IMR-90 (cell line): Measurements from ENCODE around the gene KRTAP20-3. TPM values are rescaled to one million over a fixed set of nuclear protein-coding genes. Genes with fewer than 3 reads are reported as not detected.

Source experiments
- ATAC-seq: fragments of 200-7000 bp; cut with Tn5 transposase; 2 replicates; pipeline ENCODE4 v1.9.1; 2020; ENCODE audit warnings: low read depth, mild to moderate bottlenecking, moderate library complexity
- BruUV-seq: library from RNA; stranded (reverse); fragments of 400-500 nt; replicated peaks from 2 replicates; lab custom pipeline; 2021; lab: Mats Ljungman, UMichigan
- CTCF ChIA-PET: fragments of 300-600 bp; formaldehyde crosslinking; extraction: SDS; loops from one replicate; lab custom pipeline; 2021; ENCODE audit warnings: antibody characterized with exemption; lab: Yijun Ruan, JAX
- POLR2A ChIA-PET: fragments of 300-600 bp; sonication (Branson Sonifier 250); formaldehyde crosslinking; loops from one replicate; lab custom pipeline; 2022; ENCODE audit warnings: antibody characterized with exemption; ENCODE audit not compliant: unreplicated experiment; lab: Charles Lee
- DNase-seq: peaks from one replicate; pipeline ENCODE4 v3.0.0; 2013
- H2AFZ ChIP-seq: replicated peaks from 2 replicates; pipeline ENCODE3; 2013; ENCODE audit warnings: low read length, mild to moderate bottlenecking; ENCODE audit not compliant: poor library complexity
- H2AK5ac ChIP-seq: 2 replicates; pipeline ENCODE4 v1.6.1; 2013; ENCODE audit warnings: low read depth, low read length, inconsistent platforms
- H2AK9ac ChIP-seq: replicated peaks from 2 replicates; pipeline ENCODE3; 2013; ENCODE audit warnings: mild to moderate bottlenecking, low read depth, low read length, moderate library complexity; ENCODE audit not compliant: poor library complexity
- H2BK120ac ChIP-seq: 2 replicates; pipeline ENCODE4 v1.6.1; 2013; ENCODE audit warnings: low read depth, low read length, inconsistent platforms
- H2BK15ac ChIP-seq: 3 replicates; pipeline ENCODE4 v1.6.1; 2013; ENCODE audit warnings: low read depth, low read length, inconsistent platforms
- H2BK20ac ChIP-seq: 2 replicates; pipeline ENCODE4 v1.6.1; 2013; ENCODE audit warnings: low read depth, mild to moderate bottlenecking, inconsistent platforms, low read length, moderate library complexity
- H2BK5ac ChIP-seq: 2 replicates; pipeline ENCODE4 v1.6.1; 2013; ENCODE audit warnings: mild to moderate bottlenecking, low read depth, low read length, inconsistent platforms; ENCODE audit not compliant: poor library complexity, severe bottlenecking
- H3K14ac ChIP-seq: replicated peaks from 2 replicates; pipeline ENCODE4 v1.6.1; 2013; ENCODE audit warnings: low read depth, low read length, inconsistent platforms
- H3K18ac ChIP-seq: 2 replicates; pipeline ENCODE4 v1.6.1; 2013; ENCODE audit warnings: low read depth, low read length, control low read depth
- H3K23ac ChIP-seq: 2 replicates; pipeline ENCODE4 v1.6.1; 2013; ENCODE audit warnings: low read depth, low read length, inconsistent platforms
- H3K27ac ChIP-seq: 2 replicates; pipeline ENCODE4 v1.5.1; 2013; ENCODE audit warnings: mild to moderate bottlenecking, control low read depth, low read length; ENCODE audit not compliant: insufficient read depth
- H3K27me3 ChIP-seq: 2 replicates; pipeline ENCODE4 v1.6.1; 2013; ENCODE audit warnings: low read length; ENCODE audit not compliant: control insufficient read depth, insufficient read depth
- H3K36me3 ChIP-seq: 2 replicates; pipeline ENCODE4 v1.6.1; 2013; ENCODE audit warnings: low read length, mixed read lengths; ENCODE audit not compliant: control insufficient read depth, insufficient read depth
- H3K4ac ChIP-seq: 2 replicates; pipeline ENCODE4 v1.6.1; 2013; ENCODE audit warnings: low read depth, low read length, inconsistent platforms
- H3K4me1 ChIP-seq: 2 replicates; pipeline ENCODE4 v1.6.1; 2013; ENCODE audit warnings: low read length, mixed read lengths; ENCODE audit not compliant: control insufficient read depth, insufficient read depth
- H3K4me2 ChIP-seq: 2 replicates; pipeline ENCODE4 v1.6.1; 2013; ENCODE audit warnings: low read depth, mild to moderate bottlenecking, control low read depth, low read length, moderate library complexity
- H3K4me3 ChIP-seq: 2 replicates; pipeline ENCODE4 v1.5.1; 2013; ENCODE audit warnings: low read depth, mild to moderate bottlenecking, control low read depth, low read length, moderate library complexity; ENCODE audit not compliant: insufficient read depth
- H3K56ac ChIP-seq: 2 replicates; pipeline ENCODE4 v1.6.1; 2013; ENCODE audit warnings: low read length, inconsistent platforms; ENCODE audit not compliant: insufficient read depth; ENCODE audit errors: extremely low read depth
- H3K79me1 ChIP-seq, 2 experiments: 2 replicates each; pipeline ENCODE4 v1.6.1; 2013; ENCODE audit warnings: low read length in 2 of 2, inconsistent platforms in 1 of 2, low read depth in 1 of 2
- H3K9ac ChIP-seq: 2 replicates; pipeline ENCODE4 v1.6.1; 2013; ENCODE audit warnings: low read depth, low read length, control low read depth
- H3K9me1 ChIP-seq: 2 replicates; pipeline ENCODE4 v1.6.1; 2013; ENCODE audit warnings: low read length, inconsistent platforms; ENCODE audit not compliant: insufficient read depth
- H3K9me3 ChIP-seq: 2 replicates; pipeline ENCODE4 v1.6.1; 2013; ENCODE audit warnings: low read length; ENCODE audit not compliant: control insufficient read depth, insufficient read depth
- H4K20me1 ChIP-seq: 2 replicates; pipeline ENCODE4 v1.6.1; 2013; ENCODE audit warnings: low read length, inconsistent platforms; ENCODE audit not compliant: insufficient read depth
- H4K5ac ChIP-seq: 2 replicates; pipeline ENCODE4 v1.6.1; 2013; ENCODE audit warnings: mild to moderate bottlenecking, low read depth, low read length, control low read depth
- H4K8ac ChIP-seq, 2 experiments: 2 replicates each; pipeline ENCODE4 v1.6.1; 2013; ENCODE audit warnings: low read depth in 2 of 2, low read length in 2 of 2, control low read depth in 1 of 2, inconsistent platforms in 1 of 2
- H4K91ac ChIP-seq: 2 replicates; pipeline ENCODE4 v1.6.1; 2013; ENCODE audit warnings: low read depth, low read length, inconsistent platforms; ENCODE audit not compliant: insufficient read depth
- NFE2L2 ChIP-seq: fragments of 150-350 bp; IDR thresholded peaks from 2 replicates; pipeline ENCODE4 v1.6.1; 2016; ENCODE audit warnings: low read depth, mild to moderate bottlenecking, low read length
- dilution Hi-C: fragments of 300-500 bp; cut with HindIII; formaldehyde crosslinking; loops from one replicate; pipeline ENCODE4 v1.14.3; 2018; ENCODE audit warnings: low sequenced_read_pairs; ENCODE audit not compliant: unreplicated experiment
- in situ Hi-C: fragments of 300-500 bp; cut with MboI; formaldehyde crosslinking; loops from 3 replicates; pipeline ENCODE4 v1.14.3; 2019; ENCODE audit warnings: low sequenced_read_pairs, inconsistent platforms, mixed read lengths
- intact Hi-C: fragments of 100-400 bp; cut with micrococcal nuclease; formaldehyde crosslinking; loops from 2 replicates; pipeline ENCODE4 v1.10.0; 2022
- polyA plus RNA-seq, 3 experiments: library from polyadenylated mRNA; depleted of rRNA; stranded (reverse); fragments of >200 nt; gene quantifications; 2 replicates each; pipeline ENCODE4 v1.2.3, GENCODE V29; 2012; ENCODE audit warnings: low replicate concordance in 1 of 3
- total RNA-seq: library from RNA; depleted of rRNA; stranded (reverse); fragments of >200 nt; gene quantifications from 2 replicates; pipeline ENCODE4 v1.2.3, GENCODE V29; 2012

Gene KRTAP20-3
- total and polyA plus RNA-seq, 2 of the 4 experiments (the other 2 are of a cell fraction): not detected

DNA sequence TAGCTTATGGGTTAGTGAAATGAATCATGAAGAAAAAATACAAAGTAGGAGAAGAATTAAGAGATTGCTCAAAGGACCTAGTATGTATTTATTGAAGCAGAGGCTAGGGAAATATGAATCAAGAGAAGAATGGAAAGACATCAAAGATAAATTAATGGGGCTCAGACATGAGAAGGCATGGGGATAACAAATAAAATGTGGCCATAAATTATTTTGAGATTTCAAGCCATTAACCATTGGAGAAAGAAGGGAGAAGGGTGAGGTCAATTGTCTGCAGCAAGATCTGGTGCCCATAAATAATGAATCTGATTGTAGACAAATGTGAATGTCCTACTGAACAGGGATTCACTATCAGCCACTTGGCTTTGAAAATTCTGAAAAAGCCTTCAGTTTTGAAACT lies 10.2 kb downstream of the KRTAP20-3 start:
- dilution Hi-C loops (no loop called here), intact Hi-C loops (no loop called here), in situ Hi-C loops (no loop called here)
- Histone ChIP-seq H2AFZ (no peak overlapping the region), H3K27me3 (no peaks in the 10 kb centered on the region), H2BK15ac (no peak overlapping the region), H3K27ac (no peak overlapping the region), H2AK9ac (no peak overlapping the region), H3K56ac (no peak overlapping the region), H3K23ac (no peak overlapping the region), H3K14ac (no peak overlapping the region), H2BK20ac (no peak overlapping the region), H3K79me1 (no peaks in the 10 kb centered on the region), H3K9me1 (no peaks in the 10 kb centered on the region), H3K4me1 (no peaks in the 10 kb centered on the region), H2BK5ac (no peak overlapping the region), H3K9me3 (no peaks in the 10 kb centered on the region), H4K91ac (no peak overlapping the region), H2AK5ac (no peak overlapping the region), H3K18ac (no peak overlapping the region), H2BK120ac (no peak overlapping the region), H3K4ac (no peak overlapping the region), H3K4me2 (no peak overlapping the region), H3K36me3 (no peaks in the 10 kb centered on the region), H3K9ac (no peak overlapping the region), H3K4me3 (no peak overlapping the region), H4K5ac (no peak overlapping the region), H4K8ac (no peak overlapping the region), H4K20me1 (no peaks in the 10 kb centered on the region)
- ChIA-PET POLR2A (no interaction called here), CTCF (interaction anchor here (0.6 kb wide), 1 partner anchor 35 kb away, joined by 3 read pairs; no protein-coding TSS in a partner anchor)
- ATAC-seq (no peak), DNase-seq (no peak)
- BruUV-seq: no TSS peak
- TF ChIP-seq NFE2L2: no peak
